ENCODE results near the gene RBCK1.

- TF ChIP-seq, protein P1, sequence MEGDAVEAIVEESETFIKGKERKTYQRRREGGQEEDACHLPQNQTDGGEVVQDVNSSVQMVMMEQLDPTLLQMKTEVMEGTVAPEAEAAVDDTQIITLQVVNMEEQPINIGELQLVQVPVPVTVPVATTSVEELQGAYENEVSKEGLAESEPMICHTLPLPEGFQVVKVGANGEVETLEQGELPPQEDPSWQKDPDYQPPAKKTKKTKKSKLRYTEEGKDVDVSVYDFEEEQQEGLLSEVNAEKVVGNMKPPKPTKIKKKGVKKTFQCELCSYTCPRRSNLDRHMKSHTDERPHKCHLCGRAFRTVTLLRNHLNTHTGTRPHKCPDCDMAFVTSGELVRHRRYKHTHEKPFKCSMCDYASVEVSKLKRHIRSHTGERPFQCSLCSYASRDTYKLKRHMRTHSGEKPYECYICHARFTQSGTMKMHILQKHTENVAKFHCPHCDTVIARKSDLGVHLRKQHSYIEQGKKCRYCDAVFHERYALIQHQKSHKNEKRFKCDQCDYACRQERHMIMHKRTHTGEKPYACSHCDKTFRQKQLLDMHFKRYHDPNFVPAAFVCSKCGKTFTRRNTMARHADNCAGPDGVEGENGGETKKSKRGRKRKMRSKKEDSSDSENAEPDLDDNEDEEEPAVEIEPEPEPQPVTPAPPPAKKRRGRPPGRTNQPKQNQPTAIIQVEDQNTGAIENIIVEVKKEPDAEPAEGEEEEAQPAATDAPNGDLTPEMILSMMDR (IDR thresholded peaks at IDR 0.05 in 2 of 3, conservative IDR thresholded peaks at IDR 0.05 in 1 of 3; ENCODE audit: control insufficient read depth in 2 of 3, extremely low read depth in 1 of 3, insufficient read depth in 1 of 3, low read depth in 3 of 3, low read length in 3 of 3), result no peak
- TF ChIP-seq MAX (IDR thresholded peaks at IDR 0.05; ENCODE audit: low read depth, low read length) (no peak), SIN3A (IDR thresholded peaks at IDR 0.05; ENCODE audit: low read depth, low read length) (no peak), MEF2A (IDR thresholded peaks at IDR 0.05; ENCODE audit: insufficient read depth, low read depth, low read length) (no peak), MYB (IDR thresholded peaks at IDR 0.05; ENCODE audit: borderline replicate concordance, low read depth, low read length) (no peak), SREBF2 (IDR thresholded peaks at IDR 0.05; ENCODE audit: low read length) (no peak), POLR2AphosphoS5 (IDR thresholded peaks at IDR 0.05; ENCODE audit: low read length) (no peak), BHLHE40 (IDR thresholded peaks at IDR 0.05; ENCODE audit: borderline replicate concordance in 1 of 2, low read depth in 2 of 2, low read length in 1 of 2) (no peak), SMC3 (IDR thresholded peaks at IDR 0.05; ENCODE audit: borderline replicate concordance, low read length) (no peak)
Measured at GRCh38 chr20:378961-379336, 29.1 kb upstream of the RBCK1 start.

Data from GM12878 (cell line).